NCI-H345 treated with DMSO at 0.1 percent for 48 hours (cell line): Measurements from ENCODE around the gene POLA1.

Experiments
- DNase-seq: peaks from one replicate; lab custom pipeline; 2025; ENCODE audit not compliant: unreplicated experiment; lab: John Stamatoyannopoulos, UW

Gene POLA1

GRCh38 chrX:25006586-25007058 is 312.9 kb downstream of the POLA1 start:
- DNase-seq = no peak

GRCh38 chrX:25007059-25008053 is 313.6 kb downstream of the POLA1 start:
- DNase-seq = no peak

- no peak for DNase-seq
Measured at GRCh38 chrX:25009407-25009806, 315.7 kb downstream of the POLA1 start.

DNA sequence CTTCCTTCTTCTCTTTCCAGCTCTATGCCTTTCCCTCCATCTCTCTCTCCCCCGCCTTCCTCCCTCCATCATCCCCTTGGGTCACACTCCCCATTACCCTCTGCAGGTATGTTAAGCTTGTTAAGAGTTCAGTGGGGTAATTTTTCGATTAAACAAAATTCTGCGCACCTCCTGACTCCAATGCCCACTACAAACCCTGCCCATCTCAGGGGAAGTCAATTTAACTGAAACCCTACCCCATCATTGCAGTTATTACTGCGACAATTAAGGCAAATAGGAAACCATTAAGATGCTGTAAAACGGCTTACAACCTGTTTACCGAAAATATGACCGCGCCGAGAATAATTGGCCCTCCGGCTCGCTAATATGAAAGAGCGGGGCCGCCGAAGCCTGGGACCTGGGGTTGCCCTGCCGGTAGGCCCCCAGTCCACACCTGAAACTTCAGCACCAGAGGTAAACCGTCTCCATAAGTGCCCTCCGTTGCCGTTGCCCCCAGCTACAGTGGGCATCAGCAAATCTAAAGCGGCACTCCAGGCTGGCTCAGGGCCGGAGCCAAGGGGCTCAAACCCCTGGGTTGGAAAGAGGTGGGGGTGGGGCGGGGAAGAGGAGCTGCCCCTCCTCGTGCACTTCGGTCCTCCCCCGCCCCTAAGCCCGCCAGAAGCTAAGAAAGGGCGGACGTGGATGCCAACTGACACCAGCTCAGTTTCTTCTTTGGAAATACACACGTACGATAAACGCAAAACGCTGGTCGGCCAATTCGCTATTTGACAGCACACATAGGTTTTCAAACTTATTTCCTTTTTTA is 317.3 kb downstream of the POLA1 start:
- no peak for DNase-seq

DNA sequence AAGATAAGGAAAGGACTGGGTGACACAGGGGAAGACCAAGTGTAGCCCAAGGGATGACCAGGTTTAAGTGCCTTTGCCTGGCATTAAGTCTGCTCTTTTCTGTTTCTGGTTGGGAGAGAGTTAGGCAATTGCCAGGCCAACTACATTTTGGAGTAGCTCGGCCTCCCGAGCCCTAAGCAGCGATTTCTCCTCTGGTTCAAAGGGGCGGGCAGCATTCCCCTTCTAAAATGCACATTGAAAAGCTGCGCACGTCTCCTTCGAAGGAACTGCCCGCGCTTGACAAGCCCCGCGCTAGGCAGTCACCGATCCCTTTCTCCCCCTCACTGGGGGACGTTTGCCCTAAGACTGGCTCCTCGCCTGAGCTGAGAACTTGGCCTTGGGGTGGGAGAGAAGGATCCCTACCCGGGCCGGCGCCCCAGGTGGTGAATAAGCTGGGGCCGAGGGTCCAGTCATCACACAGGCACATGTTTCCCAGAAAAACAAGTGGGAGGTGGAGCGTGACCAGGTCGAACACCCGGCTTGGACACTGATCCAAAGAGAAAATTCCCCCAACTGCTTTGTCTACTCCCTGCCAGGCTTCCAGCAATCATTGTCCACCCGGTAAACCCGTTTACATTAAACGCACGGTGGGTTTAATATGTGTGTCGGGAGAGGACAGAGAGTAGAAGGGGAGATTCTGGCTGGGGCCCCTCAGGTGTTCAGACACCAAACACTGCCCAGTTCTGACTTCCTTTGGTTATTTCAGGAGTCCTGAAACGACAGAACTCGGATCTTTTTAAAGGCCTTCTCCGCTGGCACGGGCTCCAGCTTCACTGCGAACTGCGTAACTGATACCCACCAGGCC is 318.1 kb downstream of the POLA1 start:
- no peak for DNase-seq

DNA sequence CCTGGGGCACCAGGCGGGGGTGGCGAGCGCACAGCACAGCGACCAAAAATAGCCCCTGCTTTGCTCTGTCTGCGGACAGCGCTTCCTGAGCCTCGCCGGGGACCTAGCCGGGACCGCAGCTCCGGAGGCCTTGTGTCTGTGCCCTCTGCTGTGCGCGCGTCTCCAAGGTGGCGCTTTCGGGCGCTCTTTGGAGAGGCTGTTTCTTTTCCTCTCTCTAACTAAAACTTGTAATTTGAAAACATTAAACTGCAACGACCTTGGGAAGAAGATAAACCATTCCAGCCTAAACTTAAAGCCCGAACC is 318.7 kb downstream of the POLA1 start:
- DNase-seq = no peak

- DNase-seq = no peak
Measured at GRCh38 chrX:25012793-25013631, 319.3 kb downstream of the POLA1 start.

DNA sequence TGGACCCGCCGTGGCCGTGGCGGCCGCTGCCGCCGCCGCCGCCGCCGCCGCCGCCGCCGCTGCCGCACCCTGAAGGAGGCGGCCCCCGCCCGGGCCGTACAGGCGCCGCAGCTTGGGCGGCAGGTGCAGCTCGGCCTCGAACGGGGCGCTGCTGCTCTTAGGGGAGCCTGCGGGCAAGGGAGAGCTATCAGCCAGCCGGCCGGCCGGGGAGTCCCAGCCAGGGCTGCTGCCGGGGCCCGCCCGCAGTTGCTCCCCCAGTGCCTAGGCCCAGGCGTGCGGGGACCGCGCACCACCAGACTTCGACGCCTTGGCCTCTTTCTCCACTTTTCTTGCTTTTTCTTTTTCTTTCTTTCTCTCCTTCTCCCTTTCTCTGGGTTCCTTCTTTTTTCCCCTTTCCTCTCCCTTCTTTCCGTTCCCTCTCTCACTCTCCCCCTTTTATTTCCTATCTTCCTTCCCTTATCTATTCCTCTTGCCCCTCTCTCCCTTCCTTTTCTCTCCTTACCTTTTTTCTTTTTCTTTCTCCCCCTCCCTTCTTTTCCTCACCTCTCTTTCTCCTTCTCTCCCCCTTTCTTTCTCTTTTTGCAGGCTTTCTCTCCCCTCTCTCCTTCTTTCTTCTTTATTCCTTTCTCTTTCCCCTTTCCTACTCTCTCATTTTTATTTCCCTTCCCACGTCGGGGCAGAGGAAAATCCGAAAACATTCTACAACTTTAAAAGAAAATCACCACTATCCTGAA is 320.1 kb downstream of the POLA1 start:
- DNase-seq = no peak

DNA sequence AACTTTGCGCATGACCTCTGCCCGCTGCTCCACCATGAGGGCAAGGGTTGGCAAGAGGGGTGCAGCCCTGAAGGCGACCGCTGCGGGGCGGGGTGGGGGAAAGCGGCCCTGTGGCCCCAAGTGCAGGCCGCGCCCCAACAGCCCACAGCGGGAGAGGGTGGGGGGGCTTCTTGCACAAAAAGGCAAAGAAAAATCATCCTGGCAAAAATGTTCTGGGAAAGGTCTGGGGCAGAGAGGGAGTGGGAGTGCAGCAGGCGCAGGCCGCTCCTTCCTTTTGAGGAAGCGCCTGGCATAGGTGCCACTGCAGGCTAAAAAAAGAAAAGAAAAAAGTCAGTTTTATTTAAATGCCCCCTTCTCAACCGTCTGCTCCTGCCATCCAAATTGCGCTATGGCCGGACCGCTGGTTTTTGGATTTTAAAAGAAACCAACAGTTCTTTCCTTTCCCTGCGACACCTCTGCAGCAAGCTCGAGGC is 320.7 kb downstream of the POLA1 start:
- no peak for DNase-seq

- DNase-seq = no peak
Measured at GRCh38 chrX:25015486-25016360, 322.0 kb downstream of the POLA1 start, which contains the start of gene ARX. Gene ARX (minus strand): TSS chrX:25015965. CDS start chrX:25015737, 228 bp downstream.

- DNase-seq = no peak
Measured at GRCh38 chrX:25016361-25016671, 322.6 kb downstream of the POLA1 start.

DNA sequence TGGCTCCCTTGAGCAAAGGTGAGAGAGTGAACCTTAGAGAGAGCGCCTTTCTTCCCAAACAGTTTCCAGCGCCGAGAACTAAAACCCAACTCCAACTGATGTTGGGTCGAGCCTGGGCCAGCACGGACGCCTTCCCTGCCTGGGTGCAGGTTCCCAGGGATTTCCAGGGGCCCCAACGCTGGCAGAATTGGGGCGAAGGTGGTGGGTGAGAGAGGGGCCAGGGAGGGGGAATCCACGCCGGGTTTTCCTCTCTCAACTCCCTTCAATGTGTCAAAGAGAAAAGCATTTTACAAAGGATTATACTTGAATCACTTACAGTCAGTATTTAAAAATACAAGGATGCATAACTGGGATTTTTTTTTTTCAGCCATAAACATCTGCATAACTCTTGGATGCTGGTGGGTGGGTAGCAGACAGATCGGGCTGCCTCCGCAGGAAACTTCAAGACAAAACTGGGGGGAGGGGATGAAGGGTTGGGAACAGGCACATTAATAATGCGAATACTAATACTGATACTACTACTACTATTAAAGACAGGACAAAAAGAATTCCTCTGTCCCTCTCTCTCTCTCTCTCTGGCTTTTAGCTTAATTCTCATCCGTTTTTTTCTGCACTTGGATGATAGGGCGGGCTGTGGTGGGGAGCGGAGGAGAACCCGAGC is 323.4 kb downstream of the POLA1 start:
- no peak for DNase-seq

GRCh38 chrX:25017667-25018247 is 324.0 kb downstream of the POLA1 start:
- DNase-seq = no peak

DNA sequence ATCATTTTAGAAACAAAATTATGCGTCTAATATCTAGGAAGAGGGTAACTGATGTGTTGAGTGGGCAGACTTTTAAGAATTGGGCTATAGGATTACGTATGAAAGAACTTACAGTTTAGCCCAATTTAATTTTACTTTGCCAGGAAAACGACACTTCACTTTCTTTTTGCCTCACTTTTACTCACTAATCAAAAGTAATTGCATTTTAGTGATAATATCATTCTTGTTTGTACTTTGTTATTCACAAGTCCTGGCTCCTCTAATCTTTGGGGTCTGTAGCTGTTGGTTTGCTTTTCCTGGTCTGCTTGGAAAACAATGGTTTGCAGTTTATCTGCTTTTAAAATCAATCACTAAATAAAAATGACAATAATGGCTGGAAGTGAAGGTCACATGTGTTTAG is 325.0 kb downstream of the POLA1 start:
- no peak for DNase-seq

GRCh38 chrX:25019707-25020390 is 326.1 kb downstream of the POLA1 start:
- DNase-seq = no peak

- no peak for DNase-seq
Measured at GRCh38 chrX:25020391-25020904, 326.7 kb downstream of the POLA1 start.
